ENCODE results near the gene ARSH. TPM values are rescaled to one million over a fixed set of nuclear protein-coding genes. Genes with fewer than 3 reads are reported as not detected.
"Not testable (repeated sequence)": the region's sequence is repeated elsewhere in the genome, so short reads cannot be mapped to it uniquely, and the experiment has no call there.

Gene ARSH
- total and polyA plus RNA-seq, 2 donors (not counting 1 experiment from before 2014, with no cell fraction given) = not detected

- no peak for ATAC-seq (ENCODE audit: low read depth)
- no peak overlapping the region for H2AFZ ChIP-seq (ENCODE audit: insufficient read depth, low read depth, low read length, poor library complexity, severe bottlenecking)
- no peaks in the 10 kb centered on the region for H3K9me3 ChIP-seq (ENCODE audit: control extremely low read depth in 1 of 3, control insufficient read depth in 2 of 3, insufficient read depth in 1 of 3, low read length in 2 of 3)
- ChIA-PET POLR2A (no interaction called here), CTCF (no interaction called here)
- Mint-ChIP-seq H3K4me1 (no peaks in the 10 kb centered on the region), H3K27ac (no peak overlapping the region), H3K4me3 (no peak overlapping the region), H3K9me3 (ENCODE audit: insufficient read depth) (no peaks in the 10 kb centered on the region), H3K27me3 (peaks cover 3% of the 10 kb centered on the region)
- WGBS (ENCODE audit: insufficient coverage) = no CpG with 5 or more reads among the region's 10 CpGs
- H3K4me1 ChIP-seq (ENCODE audit: control insufficient read depth in 2 of 2, insufficient read depth in 2 of 2, low read length in 2 of 2) = no peaks in the 10 kb centered on the region
- no peak overlapping the region for H3K4me2 ChIP-seq (replicated peaks; ENCODE audit: low read depth, low read length, poor library complexity, severe bottlenecking)
- H3K4me3 ChIP-seq (ENCODE audit: control extremely low read depth in 1 of 5, extremely low read depth in 1 of 5, insufficient read depth in 1 of 5, low read depth in 2 of 5, low read length in 4 of 5) = no peak overlapping the region
- TF ChIP-seq EZH2 (IDR thresholded peaks at IDR 0.05; ENCODE audit: borderline replicate concordance, insufficient read depth, low read depth, low read length, poor library complexity, severe bottlenecking) (no peak), CTCF (IDR thresholded peaks at IDR 0.05) (no peak)
- no peaks in the 10 kb centered on the region for H4K20me1 ChIP-seq (ENCODE audit: control insufficient read depth, insufficient read depth, low read length, poor library complexity, severe bottlenecking)
- intact Hi-C loops (cut with micrococcal nuclease) = no loop called here
- H3K27me3 ChIP-seq (replicated peaks in 1 of 4; ENCODE audit: control extremely low read depth in 1 of 4, control insufficient read depth in 3 of 4, insufficient read depth in 4 of 4, low read length in 3 of 4) = no peaks in the 10 kb centered on the region
- H3K36me3 ChIP-seq (replicated peaks in 1 of 2; ENCODE audit: control extremely low read depth in 1 of 2, control insufficient read depth in 1 of 2, extremely low read depth in 1 of 2, insufficient read depth in 2 of 2, low read length in 1 of 2) = no peaks in the 10 kb centered on the region
- no peaks in the 10 kb centered on the region for H3K79me2 ChIP-seq (ENCODE audit: control insufficient read depth, insufficient read depth, low read length)
- H3K27ac ChIP-seq (ENCODE audit: low read length in 2 of 2) = no peak overlapping the region
- no peak for DNase-seq
- no peak overlapping the region for H3K9ac ChIP-seq (ENCODE audit: low read length)
These were observed 40.2 kb downstream of the ARSH start for GRCh38 chrX:3046253-3047240.

GRCh38 chrX:3050523-3051175 lies 44.3 kb downstream of the ARSH start:
- ATAC-seq (ENCODE audit: low read depth); H3K4me3 Mint-ChIP-seq; H3K4me3 ChIP-seq (ENCODE audit: control extremely low read depth in 1 of 5, extremely low read depth in 1 of 5, insufficient read depth in 1 of 5, low read depth in 2 of 5, low read length in 4 of 5); H3K9me3 Mint-ChIP-seq (ENCODE audit: insufficient read depth); H4K20me1 ChIP-seq (ENCODE audit: control insufficient read depth, insufficient read depth, low read length, poor library complexity, severe bottlenecking); H3K9me3 ChIP-seq (ENCODE audit: control extremely low read depth in 1 of 3, control insufficient read depth in 2 of 3, insufficient read depth in 1 of 3, low read length in 2 of 3); H3K27ac Mint-ChIP-seq; H3K4me1 Mint-ChIP-seq; H2AFZ ChIP-seq (ENCODE audit: insufficient read depth, low read depth, low read length, poor library complexity, severe bottlenecking); H3K4me1 ChIP-seq (ENCODE audit: control insufficient read depth in 2 of 2, insufficient read depth in 2 of 2, low read length in 2 of 2); intact Hi-C loops (cut with micrococcal nuclease); H3K27ac ChIP-seq (ENCODE audit: low read length in 2 of 2); H3K79me2 ChIP-seq (ENCODE audit: control insufficient read depth, insufficient read depth, low read length); H3K4me2 ChIP-seq (replicated peaks; ENCODE audit: low read depth, low read length, poor library complexity, severe bottlenecking); H3K36me3 ChIP-seq (replicated peaks in 1 of 2; ENCODE audit: control extremely low read depth in 1 of 2, control insufficient read depth in 1 of 2, extremely low read depth in 1 of 2, insufficient read depth in 2 of 2, low read length in 1 of 2); H3K27me3 Mint-ChIP-seq; DNase-seq; CTCF ChIA-PET; H3K27me3 ChIP-seq (replicated peaks in 1 of 4; ENCODE audit: control extremely low read depth in 1 of 4, control insufficient read depth in 3 of 4, insufficient read depth in 4 of 4, low read length in 3 of 4); POLR2A ChIA-PET; H3K9ac ChIP-seq (ENCODE audit: low read length): not testable (repeated sequence)
- WGBS (ENCODE audit: insufficient coverage) = no CpG with 5 or more reads among the region's 11 CpGs
